Stimulated activated CD4-positive, alpha-beta T cell treated with anti-CD3 and anti-CD28 coated beads, Interleukin-15, amount 100 ng/mL, for 48 hours (primary cell): ENCODE results near the gene IL10.
A peak's percentile ranks its signal among the peaks of the same experiment; 100 is the strongest.
"Not testable (repeated sequence)": the region's sequence is repeated elsewhere in the genome, so short reads cannot be mapped to it uniquely, and the experiment has no call there.

Experiments used
- DNase-seq, 2 donors: peaks; one replicate each; pipeline ENCODE4 v3.0.0-alpha.2; 2020; ENCODE audit warnings: low read depth in 2 of 2

IL10 gene

GRCh38 chr1:206765771-206766170 is 6.5 kb downstream of the IL10 start:
- DNase-seq: not testable (repeated sequence)

GRCh38 chr1:206762741-206763364 is 9.4 kb downstream of the IL10 start:
- not testable (repeated sequence) for DNase-seq

GRCh38 chr1:206761159-206761768 is 11.0 kb downstream of the IL10 start:
- DNase-seq: no peak

- no peak for DNase-seq
Measured at GRCh38 chr1:206760590-206760989, 11.7 kb downstream of the IL10 start.

GRCh38 chr1:206757524-206758266 is 14.6 kb downstream of the IL10 start:
- DNase-seq: no peak

- no peak for DNase-seq
Measured at GRCh38 chr1:206754011-206754410, 18.3 kb downstream of the IL10 start.

GRCh38 chr1:206753141-206753540 is 19.2 kb downstream of the IL10 start:
- no peak for DNase-seq

- DNase-seq: no peak
Measured at GRCh38 chr1:206752481-206752880, 19.8 kb downstream of the IL10 start.

- DNase-seq: no peak
Measured at GRCh38 chr1:206751891-206752290, 20.4 kb downstream of the IL10 start.

- DNase-seq: no peak
Measured at GRCh38 chr1:206748348-206749030, 23.8 kb downstream of the IL10 start.

GRCh38 chr1:206745301-206745700 is 27.0 kb downstream of the IL10 start:
- no peak for DNase-seq

GRCh38 chr1:206744683-206745082 is 27.6 kb downstream of the IL10 start:
- no peak for DNase-seq

- no peak for DNase-seq
Measured at GRCh38 chr1:206742719-206743383, 29.4 kb downstream of the IL10 start.

- no peak for DNase-seq
Measured at GRCh38 chr1:206741142-206741701, 31.1 kb downstream of the IL10 start.

GRCh38 chr1:206739411-206740076 is 32.8 kb downstream of the IL10 start:
- DNase-seq: peak in 1 of 2 donors; percentile 31

GRCh38 chr1:206738370-206739366 is 33.6 kb downstream of the IL10 start:
- no peak for DNase-seq

GRCh38 chr1:206737729-206738201 is 34.5 kb downstream of the IL10 start:
- no peak for DNase-seq

GRCh38 chr1:206736878-206737728 is 35.2 kb downstream of the IL10 start:
- DNase-seq: no peak
